HL-60 (cell line): ENCODE data around the gene ARX.

Experiments used
- DNase-seq, 2 experiments: peaks; one replicate each; pipeline ENCODE4 v3.0.0-alpha.2; 2010 to 2020; ENCODE audit warnings: low read depth in 1 of 2, low spot score in 1 of 2
- H3K27ac ChIP-seq: fragments of 250-450 bp; sonication (Bioruptor Pico); replicated peaks from 2 replicates; pipeline ENCODE4 v1.5.1; 2020; ENCODE audit warnings: mild to moderate bottlenecking, moderate library complexity
- H3K27me3 ChIP-seq: fragments of 250-450 bp; sonication (Bioruptor Pico); 2 replicates; pipeline ENCODE4 v1.5.1; 2021; ENCODE audit warnings: mild to moderate bottlenecking, moderate library complexity; ENCODE audit not compliant: insufficient read depth, poor library complexity, severe bottlenecking
- H3K4me3 ChIP-seq: replicated peaks from 2 replicates; pipeline ENCODE4 v1.5.1; 2011; ENCODE audit warnings: mild to moderate bottlenecking, control low read depth, low read length; ENCODE audit not compliant: insufficient read depth
- CTCF ChIP-seq: IDR thresholded peaks from one replicate; pipeline ENCODE4 v1.5.1; 2011; ENCODE audit warnings: low read length, control low read depth, inconsistent platforms; ENCODE audit not compliant: insufficient read depth
- GABPA ChIP-seq: IDR thresholded peaks from 2 replicates; pipeline ENCODE4 v1.6.1; 2012; ENCODE audit warnings: low read depth
- POLR2AphosphoS5 ChIP-seq: IDR thresholded peaks from 2 replicates; pipeline ENCODE4 v1.6.1; 2012; ENCODE audit warnings: low read depth
- REST ChIP-seq: IDR thresholded peaks from 2 replicates; pipeline ENCODE4 v1.6.1; 2012; ENCODE audit warnings: low read depth; ENCODE audit not compliant: insufficient replicate concordance
- SPI1 ChIP-seq: IDR thresholded peaks from 2 replicates; pipeline ENCODE4 v1.6.1; 2012; ENCODE audit warnings: low read depth, mild to moderate bottlenecking, borderline replicate concordance

Gene ARX

GRCh38 chrX:25012793-25013631, 2.8 kb downstream of the ARX start:
- TF ChIP-seq POLR2AphosphoS5 = no peak
- TF ChIP-seq SPI1 = no peak
- TF ChIP-seq CTCF = no peak
- TF ChIP-seq REST = no peak
- no peak for TF ChIP-seq GABPA
- H3K4me3 ChIP-seq = peak overlapping the region; percentile 30

GRCh38 chrX:25012433-25012735, 3.4 kb downstream of the ARX start:
- H3K27me3 ChIP-seq = peaks cover 72% of the 10 kb centered on the region
- DNase-seq = no peak

More at GRCh38 chrX:25012793-25013631, 2.8 kb downstream of the ARX start:
- Histone ChIP-seq H3K27me3 (peaks cover 72% of the 10 kb centered on the region), H3K27ac (no peak overlapping the region)
- DNase-seq = no peak

More at GRCh38 chrX:25012433-25012735, 3.4 kb downstream of the ARX start:
- Histone ChIP-seq H3K27ac (no peak overlapping the region), H3K4me3 (no peak overlapping the region; the same call in 1 of the 2 replicates)
- TF ChIP-seq CTCF = no peak
- no peak for TF ChIP-seq SPI1
- TF ChIP-seq POLR2AphosphoS5 = no peak
- TF ChIP-seq REST = no peak
- TF ChIP-seq GABPA = no peak
